ENCODE results near the gene YWHAQ.
"Not testable (repeated sequence)": the region's sequence is repeated elsewhere in the genome, so short reads cannot be mapped to it uniquely, and the experiment has no call there.

The YWHAQ gene

DNA sequence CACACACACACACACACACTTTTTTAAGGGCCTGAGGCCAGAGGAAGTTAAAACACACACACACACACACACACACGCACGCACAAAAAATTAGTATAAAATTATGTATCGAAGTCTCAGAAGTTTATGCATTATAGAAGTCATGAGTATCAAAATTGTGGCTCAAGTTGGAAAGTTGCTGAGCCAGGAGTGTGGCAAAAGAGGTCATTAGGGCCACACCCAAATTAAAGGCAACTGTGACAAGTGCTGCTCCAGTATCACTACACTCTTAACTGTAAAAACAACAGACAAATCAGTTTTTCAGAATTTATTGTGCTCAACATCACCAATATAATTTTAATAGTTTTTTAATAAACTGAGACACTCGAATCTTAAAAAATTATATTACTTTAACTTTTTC is 36.9 kb downstream of the YWHAQ start:
- DNase-seq: no peak

GRCh38 chr2:9592699-9593098 is 38.1 kb downstream of the YWHAQ start:
- no peak for DNase-seq

DNA sequence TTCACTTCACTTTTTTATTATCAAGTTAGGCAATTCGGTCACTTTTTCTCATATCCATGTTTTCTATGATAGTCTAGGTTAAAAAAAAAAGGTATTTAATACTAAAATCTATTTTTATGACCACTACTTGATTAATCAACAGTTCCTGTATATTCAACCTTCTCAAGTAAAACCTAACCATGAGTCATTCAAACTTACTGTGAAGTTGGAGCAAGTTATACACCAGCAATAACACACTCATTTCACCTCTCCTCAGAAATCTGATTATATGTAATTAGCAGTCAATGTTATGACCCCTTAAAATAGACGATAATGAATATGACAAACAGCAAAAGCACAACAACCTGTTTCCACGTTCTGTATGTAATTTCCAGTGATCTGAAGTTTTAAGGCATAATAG is 40.2 kb downstream of the YWHAQ start:
- DNase-seq: no peak

DNA sequence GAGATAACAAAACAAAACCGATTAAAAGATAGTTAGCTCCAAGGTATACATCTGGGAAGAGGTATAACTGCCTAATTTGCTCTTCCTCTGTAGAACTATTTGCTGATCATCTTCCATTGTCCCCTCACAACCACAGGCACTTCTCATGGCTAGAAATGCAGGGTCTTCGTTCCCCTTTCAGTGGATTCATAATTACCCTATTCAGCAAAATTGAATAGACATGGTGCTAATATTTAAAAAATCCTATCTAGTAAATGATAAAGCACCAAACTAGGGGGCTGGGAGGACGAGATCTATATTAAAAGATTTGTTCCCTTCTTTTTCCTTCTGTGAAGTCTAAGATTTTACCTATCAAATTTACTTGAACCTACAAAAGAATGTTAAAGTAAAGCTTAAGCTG is 44.3 kb downstream of the YWHAQ start:
- DNase-seq: no peak

DNA sequence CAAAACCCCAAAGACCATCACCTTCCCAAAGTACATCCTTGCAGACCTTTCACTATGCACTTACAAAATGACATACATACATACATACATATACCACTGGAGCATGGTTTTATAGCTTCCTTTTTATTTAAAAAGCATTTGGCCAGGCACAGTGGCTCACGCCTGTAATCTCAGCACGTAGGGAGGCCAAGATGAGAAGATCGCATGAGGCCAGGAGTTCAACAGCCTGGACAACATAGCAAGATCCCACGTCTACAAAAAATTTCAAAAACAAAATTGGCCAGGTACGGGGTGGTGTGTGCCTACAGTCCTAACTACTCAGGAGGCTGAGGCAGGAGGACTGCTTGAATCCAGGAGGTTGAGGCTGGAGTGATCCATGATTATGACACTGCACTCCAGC is 45.3 kb downstream of the YWHAQ start:
- DNase-seq: no peak

- not testable (repeated sequence) for DNase-seq
Observed at GRCh38 chr2:9584902-9585301, 45.9 kb downstream of the YWHAQ start.

DNA sequence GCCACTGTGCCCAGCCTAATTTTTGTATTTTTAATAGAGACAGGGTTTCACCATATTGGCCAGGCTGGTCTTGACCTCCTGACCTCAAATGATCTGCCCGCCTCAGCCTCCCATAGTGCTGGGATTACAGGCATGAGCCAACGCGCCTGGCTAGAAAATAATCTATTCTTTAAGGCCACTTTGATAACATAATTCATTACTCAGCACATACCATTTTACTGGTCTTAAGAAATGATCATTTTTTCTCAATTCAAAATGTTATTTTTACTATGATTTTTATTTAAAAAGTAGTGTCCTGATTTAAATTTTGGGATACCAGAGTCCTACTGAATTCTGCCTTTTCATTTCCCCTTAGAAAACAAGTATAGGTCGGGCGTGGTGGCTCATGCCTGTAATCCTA is 48.2 kb downstream of the YWHAQ start:
- no peak for DNase-seq

- no peak for DNase-seq
Observed at GRCh38 chr2:9578467-9579235, 52.1 kb downstream of the YWHAQ start.

DNA sequence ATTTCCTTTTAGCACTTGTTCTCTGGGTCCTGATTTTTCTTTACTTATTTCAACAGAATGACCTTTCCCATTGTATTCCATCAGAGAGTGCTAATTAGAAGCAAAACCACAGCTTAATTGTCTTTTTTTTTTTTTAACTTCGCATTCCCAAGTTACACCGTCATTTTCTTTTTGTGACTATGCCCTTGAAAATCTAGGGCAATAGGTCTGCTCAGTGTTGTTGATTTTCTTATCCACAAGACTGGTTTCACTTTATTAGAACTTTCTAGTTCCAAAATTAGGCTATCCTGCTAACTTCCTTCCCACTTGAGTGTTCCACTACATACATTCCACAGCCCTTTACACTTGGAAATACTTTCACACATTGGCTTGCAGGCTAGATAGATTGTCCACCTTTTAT is 56.5 kb downstream of the YWHAQ start:
- DNase-seq: no peak

DNA sequence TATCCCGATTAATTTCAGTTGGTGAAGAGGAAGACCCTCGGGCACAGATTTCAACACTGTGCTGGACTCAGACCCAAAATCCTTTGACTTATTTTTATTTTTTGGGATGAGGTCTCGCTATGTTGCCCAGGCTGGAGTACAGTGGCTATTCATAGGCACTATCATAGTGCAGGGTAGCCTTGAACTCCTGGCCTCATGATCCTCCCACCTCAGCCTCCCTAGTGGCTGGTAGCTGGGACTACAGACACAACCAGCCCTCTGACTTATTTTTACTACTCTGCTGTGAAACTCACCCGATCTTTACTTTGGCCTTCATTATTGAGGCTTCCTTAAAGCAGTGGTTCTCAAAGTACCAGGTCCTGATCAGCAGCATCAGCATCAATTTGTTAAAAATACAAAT is 57.0 kb downstream of the YWHAQ start:
- no peak for DNase-seq

DNA sequence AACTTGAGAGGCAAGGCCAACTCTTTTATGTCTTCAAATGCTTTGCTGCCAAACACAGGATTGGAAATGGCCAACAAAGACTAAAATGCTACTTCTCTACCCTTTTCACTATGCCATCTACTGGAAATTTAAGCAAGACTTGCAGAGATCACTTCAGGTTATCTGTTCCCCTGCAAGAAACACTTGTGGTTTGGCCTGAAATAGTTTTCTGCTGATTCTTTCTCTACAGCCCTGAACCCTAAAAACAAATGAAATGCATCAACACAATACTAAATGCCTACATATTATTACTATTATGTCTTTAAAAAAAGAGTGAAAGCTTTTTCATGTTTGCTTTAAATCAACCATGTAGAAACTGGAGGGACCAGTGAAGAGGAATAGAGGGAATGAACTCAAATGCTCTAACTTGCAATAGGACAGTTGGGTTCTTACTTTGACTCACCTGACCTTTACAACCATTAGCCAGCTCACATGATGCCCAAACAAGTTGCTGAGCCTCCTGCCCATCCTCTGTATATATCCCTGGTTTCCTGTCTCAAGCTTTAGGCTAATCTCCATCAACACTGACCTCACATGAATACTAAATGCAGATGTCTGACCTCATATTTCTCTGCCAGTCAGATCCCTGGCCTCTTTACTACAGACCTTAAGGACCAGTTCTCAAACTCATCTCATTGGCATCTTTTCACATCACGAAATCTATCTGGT is 57.6 kb downstream of the YWHAQ start:
- DNase-seq: no peak

GRCh38 chr2:9570182-9571060 is 60.4 kb downstream of the YWHAQ start:
- no peak for DNase-seq

- DNase-seq: no peak
Observed at GRCh38 chr2:9565436-9566153, 65.2 kb downstream of the YWHAQ start.

GRCh38 chr2:9560628-9561027 is 70.2 kb downstream of the YWHAQ start:
- DNase-seq: no peak

DNA sequence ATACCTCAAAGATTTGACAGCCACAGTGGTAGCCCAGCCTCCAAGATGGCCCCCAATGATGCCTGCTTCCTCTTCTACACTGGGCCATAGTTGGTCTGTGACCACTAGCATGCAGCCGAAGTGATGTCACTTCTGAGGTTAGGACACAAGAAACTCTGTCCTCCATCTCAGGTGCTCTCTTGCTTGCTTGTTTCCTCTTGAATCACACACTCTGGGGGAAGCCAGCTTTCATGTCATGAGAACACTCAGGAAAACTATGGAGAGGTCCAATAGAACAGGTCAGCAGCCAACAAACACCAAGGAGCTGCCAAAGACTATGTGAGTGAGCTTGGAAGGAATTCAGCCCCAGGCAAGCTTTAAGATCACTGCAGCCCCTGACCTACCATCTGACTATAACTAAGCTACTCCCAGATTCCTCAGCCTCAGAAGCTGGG is 71.8 kb downstream of the YWHAQ start:
- no peak for DNase-seq

DNA sequence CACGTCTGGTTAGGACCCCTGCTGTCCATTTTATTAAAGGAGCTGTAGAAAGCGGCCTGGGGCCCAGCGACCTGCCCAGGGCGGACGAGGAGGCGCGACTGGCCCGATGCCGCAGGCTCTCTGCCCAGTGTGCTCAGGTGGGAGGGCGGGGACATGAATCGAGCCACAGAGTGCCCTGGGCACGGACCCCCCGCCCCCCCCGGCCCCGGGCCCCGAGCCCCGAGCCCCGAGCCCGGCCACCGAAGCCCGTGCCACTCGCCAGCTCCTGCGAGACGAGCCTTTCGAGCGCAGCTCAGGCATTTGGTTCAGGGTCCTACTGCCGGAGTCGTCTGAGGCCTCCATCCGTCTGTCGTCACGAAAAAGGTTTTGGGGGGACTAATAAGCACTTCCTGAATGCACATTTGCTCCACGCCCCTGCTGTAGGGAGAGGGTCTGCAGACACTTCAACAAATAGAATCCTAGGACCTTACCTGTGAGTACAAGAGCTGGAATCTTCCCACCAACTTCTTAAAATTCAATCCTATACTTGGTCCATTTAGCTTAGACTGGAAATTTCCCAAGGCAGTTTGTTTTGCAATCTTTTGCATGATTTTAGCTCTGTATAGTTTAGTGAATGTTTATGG is 74.6 kb downstream of the YWHAQ start:
- peak in 1 of 2 donors; percentile 9 for DNase-seq

DNA sequence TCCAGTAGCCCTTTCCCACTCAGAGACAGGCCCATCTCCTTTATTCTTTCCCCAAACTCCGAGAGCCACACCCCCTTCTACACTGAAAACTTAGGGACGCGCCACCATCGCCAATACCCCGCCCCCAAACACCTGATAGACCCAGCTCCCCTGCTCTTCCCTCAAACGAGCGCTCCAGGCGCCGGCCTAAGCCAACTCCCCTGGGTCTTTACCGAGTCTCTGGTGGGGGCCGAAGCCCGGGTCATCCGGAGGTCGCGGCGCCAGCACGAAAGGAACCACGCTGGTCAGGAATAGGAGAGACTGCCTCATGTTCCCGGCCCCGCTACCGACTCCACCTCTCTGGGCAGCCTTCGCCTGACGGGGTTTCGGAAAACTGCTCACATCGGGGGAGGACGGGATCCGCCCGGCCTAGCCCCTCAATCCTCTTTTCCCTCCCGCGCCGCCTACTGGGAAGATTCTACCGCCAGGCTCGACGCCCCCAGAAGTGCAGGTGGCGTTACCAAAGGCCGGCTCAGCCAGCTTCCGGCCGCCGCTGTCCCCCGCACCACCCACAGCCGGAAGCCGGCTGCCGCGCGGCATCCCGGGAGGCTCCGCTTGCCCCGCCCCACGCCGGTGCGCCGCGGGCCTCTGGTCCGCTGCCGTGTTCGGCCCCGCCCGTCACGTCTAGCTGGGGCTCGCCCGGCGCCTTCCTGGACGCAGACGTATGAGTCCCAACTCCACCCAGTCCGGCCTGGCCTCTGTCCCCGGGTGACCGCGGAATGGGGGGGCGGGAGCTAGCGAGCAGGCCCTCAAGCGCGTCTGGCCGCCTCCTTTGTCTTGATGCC is 75.3 kb downstream of the YWHAQ start, which contains the start of gene ADAM17:
ADAM17 (minus strand) TSS at position 534 of the 824 bp plus-strand sequence; CDS start at position 309, 225 bp downstream.
- peak; percentile 76 to 83 for DNase-seq

- DNase-seq: peak; percentile 33 to 34
Observed at GRCh38 chr2:9554921-9555296, 75.9 kb downstream of the YWHAQ start.

- no peak for DNase-seq
Observed at GRCh38 chr2:9552219-9553178, 78.3 kb downstream of the YWHAQ start.

DNA sequence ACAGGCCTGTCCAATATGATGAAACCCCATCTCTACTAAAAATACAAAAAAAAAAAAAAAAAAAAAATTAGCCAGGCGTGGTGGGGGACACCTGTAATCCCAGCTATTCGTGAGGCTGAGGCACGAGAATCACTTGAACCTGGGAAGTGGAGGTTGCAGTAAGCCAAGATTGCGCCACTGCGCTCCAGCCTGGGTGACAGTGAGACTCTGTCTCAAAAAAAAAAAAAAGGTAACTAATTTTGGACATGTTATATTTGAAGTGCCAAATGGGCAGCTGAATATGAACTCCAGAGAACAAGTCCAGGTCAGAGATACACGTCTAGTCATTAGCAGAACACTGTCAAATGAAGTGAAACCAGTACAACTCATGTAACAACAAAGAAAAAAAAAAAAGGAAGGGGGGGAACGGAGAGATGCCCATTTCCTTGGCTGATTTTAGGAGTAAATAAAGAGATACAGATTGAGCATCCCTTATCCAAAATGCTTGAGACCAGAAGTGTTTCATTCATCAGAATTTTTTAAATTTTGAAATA is 79.9 kb downstream of the YWHAQ start:
- DNase-seq: not testable (repeated sequence)

Measured in activated CD4-positive, alpha-beta T cell treated with anti-CD3 and anti-CD28 coated beads for 4 hours (primary cell).